NB4 (cell line): Measurements from ENCODE around the gene SLCO3A1.

ENCODE experiments used
- DNase-seq: peaks from one replicate; pipeline ENCODE4 v3.0.0; 2010; ENCODE audit warnings: low read depth
- H3K4me3 ChIP-seq: one replicate; pipeline ENCODE4 v1.5.1; 2011; ENCODE audit warnings: mild to moderate bottlenecking, low read depth, low read length, moderate library complexity
- MYC ChIP-seq: IDR thresholded peaks from 2 replicates; pipeline ENCODE4 v1.6.1; 2011; ENCODE audit warnings: low read depth, low read length
- POLR2A ChIP-seq: IDR thresholded peaks from 2 replicates; pipeline ENCODE4 v1.6.1; 2011; ENCODE audit warnings: mild to moderate bottlenecking; ENCODE audit not compliant: insufficient read length; ENCODE audit errors: extremely low read depth
- TF ChIP-seq, protein P1 (sequence below): IDR thresholded peaks from one replicate; pipeline ENCODE4 v1.5.1; 2012; ENCODE audit warnings: low read depth, low read length
- TF ChIP-seq, protein P2 (sequence below): IDR thresholded peaks from 2 replicates; pipeline ENCODE4 v1.6.1; 2011; ENCODE audit warnings: low read depth, low read length

The SLCO3A1 gene

DNA sequence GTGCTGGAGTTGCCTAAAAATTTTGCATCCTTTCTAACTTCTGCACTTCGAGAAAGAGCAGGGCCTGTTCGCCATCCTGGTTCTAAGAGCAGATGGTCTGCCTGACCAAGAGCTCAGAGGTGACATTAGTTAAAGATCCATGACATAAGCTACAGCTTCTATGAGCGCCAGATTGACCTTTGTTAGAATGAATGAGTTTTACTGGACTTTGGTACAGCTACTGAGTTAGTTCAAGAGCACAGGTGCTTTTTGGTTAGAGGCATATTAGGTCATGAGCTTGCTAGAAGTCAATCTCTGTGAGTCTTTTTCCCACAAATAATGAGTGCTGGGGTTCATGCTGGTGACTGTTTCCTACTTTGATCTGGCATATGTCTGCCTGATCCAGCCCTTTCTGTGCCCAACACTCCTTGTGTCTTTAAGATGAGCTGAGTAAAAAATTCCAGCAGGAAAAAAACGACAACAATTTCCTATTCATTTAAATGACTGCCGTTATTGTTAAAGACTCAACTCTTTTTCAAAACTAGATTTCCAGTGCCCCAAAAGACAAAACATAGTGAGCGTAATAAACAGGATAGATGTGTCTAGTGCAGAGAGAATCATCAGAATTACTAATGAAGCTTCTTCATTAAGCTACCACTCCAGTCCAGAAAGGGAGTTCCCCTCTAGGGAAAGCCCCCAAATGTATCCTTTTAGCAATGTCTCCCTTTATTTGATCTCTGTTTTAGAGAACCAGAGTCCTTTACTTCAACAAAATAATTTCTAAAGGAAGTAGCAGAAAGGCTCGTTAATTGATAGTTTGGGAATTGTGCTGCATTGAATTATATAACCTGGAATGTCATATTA is 152.9 kb downstream of the SLCO3A1 start:
- no peak overlapping the region for H3K4me3 ChIP-seq
- TF ChIP-seq POLR2A (no peak), MYC (no peak)
- TF ChIP-seq, protein P1, sequence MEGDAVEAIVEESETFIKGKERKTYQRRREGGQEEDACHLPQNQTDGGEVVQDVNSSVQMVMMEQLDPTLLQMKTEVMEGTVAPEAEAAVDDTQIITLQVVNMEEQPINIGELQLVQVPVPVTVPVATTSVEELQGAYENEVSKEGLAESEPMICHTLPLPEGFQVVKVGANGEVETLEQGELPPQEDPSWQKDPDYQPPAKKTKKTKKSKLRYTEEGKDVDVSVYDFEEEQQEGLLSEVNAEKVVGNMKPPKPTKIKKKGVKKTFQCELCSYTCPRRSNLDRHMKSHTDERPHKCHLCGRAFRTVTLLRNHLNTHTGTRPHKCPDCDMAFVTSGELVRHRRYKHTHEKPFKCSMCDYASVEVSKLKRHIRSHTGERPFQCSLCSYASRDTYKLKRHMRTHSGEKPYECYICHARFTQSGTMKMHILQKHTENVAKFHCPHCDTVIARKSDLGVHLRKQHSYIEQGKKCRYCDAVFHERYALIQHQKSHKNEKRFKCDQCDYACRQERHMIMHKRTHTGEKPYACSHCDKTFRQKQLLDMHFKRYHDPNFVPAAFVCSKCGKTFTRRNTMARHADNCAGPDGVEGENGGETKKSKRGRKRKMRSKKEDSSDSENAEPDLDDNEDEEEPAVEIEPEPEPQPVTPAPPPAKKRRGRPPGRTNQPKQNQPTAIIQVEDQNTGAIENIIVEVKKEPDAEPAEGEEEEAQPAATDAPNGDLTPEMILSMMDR: no peak
- TF ChIP-seq, protein P2, sequence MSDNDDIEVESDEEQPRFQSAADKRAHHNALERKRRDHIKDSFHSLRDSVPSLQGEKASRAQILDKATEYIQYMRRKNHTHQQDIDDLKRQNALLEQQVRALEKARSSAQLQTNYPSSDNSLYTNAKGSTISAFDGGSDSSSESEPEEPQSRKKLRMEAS: no peak
- no peak for DNase-seq

DNA sequence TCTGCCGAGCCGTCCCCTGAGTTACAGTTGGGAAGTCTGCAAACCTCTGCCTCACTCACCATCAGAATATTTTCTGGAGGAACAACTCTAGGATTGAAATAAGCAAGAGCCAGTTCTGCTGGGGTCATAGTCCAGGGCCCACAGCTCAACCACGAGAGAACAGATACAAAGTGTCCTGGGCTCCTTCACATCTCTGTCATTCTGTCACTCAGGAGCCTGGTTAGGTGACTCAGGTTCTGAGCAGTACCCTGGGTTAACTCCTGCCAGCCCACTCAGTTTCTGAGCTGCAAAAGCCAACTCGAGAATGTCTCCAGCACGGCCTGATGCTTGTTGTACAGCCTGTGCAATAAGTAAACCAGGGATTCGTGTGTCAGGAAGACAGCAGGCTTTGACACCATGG is 155.7 kb downstream of the SLCO3A1 start:
- H3K4me3 ChIP-seq: no peak overlapping the region
- DNase-seq: no peak
- TF ChIP-seq POLR2A: no peak
- TF ChIP-seq, protein P1: no peak
- TF ChIP-seq, protein P2: no peak
- TF ChIP-seq MYC: no peak

DNA sequence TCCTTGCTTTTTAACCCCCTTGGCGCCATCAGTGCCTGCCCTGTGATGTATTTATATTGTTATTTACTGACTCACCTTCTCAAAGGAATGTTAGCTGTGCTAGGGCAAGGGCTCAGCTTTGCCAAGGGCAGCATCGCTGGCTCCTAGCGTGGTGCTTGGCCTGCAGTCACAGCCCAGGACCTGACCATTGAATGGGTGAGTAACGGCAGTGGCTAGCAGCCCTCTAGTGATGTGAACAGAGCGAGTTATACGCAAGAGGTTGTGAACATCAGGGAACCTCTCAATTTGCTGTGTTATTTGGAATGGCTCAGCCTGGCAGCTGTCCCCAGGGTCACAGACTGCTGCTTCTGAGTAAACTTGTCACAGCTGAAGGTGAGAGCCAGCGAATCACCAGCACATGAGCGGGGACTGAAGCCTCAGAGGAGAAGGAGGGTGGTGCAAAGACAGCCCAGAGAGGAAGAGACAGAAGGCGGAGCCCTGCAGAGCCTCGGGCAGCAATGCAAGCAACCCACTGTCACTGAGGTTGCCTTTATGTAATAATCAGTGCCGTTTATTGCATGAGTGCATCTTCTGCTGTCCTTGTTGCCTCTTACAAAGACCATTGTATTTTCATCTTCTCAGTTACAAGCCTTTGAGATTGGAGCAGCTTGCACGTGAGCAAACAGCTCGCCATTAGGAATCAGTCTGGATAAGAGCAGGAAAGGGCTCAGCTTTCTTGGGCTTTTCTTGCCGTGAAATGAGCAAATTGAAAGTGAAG is 158.3 kb downstream of the SLCO3A1 start:
- TF ChIP-seq MYC (no peak), POLR2A (no peak)
- TF ChIP-seq, protein P2: no peak
- TF ChIP-seq, protein P1: no peak
- H3K4me3 ChIP-seq: no peak overlapping the region
- DNase-seq: no peak

DNA sequence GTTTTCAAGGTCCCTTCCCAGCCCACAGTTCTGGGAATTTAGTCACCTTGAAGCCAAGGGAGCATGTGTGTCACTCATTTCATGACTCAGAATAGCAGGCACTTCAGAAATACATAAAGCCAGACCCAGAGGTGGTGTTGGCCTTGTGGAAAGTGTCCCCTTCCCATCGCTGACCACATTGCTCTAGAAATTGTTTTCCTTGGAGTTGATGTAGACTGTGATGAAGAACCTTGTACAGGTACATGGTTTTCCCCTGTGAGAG is 158.8 kb downstream of the SLCO3A1 start:
- no peak for DNase-seq
- TF ChIP-seq MYC (no peak), POLR2A (no peak)
- TF ChIP-seq, protein P2: no peak
- TF ChIP-seq, protein P1: no peak
- H3K4me3 ChIP-seq: no peak overlapping the region

DNA sequence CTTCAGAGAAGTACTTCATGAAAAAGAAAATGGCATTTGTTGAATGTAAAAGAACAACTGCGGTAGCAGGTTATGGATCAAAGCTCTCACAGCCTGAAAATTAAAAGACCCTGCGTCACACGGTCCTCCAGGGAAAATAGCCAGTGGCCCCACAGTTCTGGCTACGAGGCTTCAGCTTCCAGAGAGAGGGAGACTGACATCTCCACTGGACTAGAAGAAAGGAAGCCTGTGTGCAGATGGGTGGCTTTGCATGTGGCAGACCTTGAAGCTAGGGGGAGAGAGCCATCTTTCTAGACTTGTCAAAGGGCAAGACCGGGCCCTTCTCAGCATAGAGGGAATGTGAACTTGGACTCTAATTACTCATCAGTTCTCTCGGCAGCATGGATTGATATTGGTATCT is 159.4 kb downstream of the SLCO3A1 start:
- H3K4me3 ChIP-seq: no peak overlapping the region

More for the DNA sequence above, 159.4 kb downstream of the SLCO3A1 start:
- TF ChIP-seq, protein P1: no peak
- TF ChIP-seq MYC (no peak), POLR2A (no peak)
- TF ChIP-seq, protein P2: no peak
- DNase-seq: no peak
